Measurements from ENCODE around the gene EVX1.

- TF ChIP-seq EZH2 (IDR thresholded peaks at IDR 0.05; ENCODE audit: borderline replicate concordance, low read length) (no peak), CTCF (IDR thresholded peaks at IDR 0.05; ENCODE audit: low read length) (no peak)
Observed at GRCh38 chr7:27219821-27220220, 22.8 kb upstream of the EVX1 start.
